HepG2 (cell line): ENCODE data around the gene MYL9. TPM values are rescaled to one million over a fixed set of nuclear protein-coding genes. Genes with fewer than 3 reads are reported as not detected.

Experiments used
- BATF2 ChIP-seq: sonication (generic); formaldehyde crosslinking; IDR thresholded peaks from 2 replicates; pipeline ENCODE4 v1.8.0; 2022; ENCODE audit warnings: mild to moderate bottlenecking, missing genetic modification reagents, moderate library complexity
- FOXK2 ChIP-seq: fragments of 450-650 bp; IDR thresholded peaks from 2 replicates; pipeline ENCODE4 v1.6.1; 2016
- GLMP ChIP-seq: sonication (generic); formaldehyde crosslinking; IDR thresholded peaks from 2 replicates; pipeline ENCODE4 v1.9.0; 2021; ENCODE audit warnings: missing genetic modification reagents, mild to moderate bottlenecking, borderline replicate concordance
- IKZF4 ChIP-seq: sonication (generic); formaldehyde crosslinking; IDR thresholded peaks from 2 replicates; pipeline ENCODE4 v1.5.1; 2020; ENCODE audit warnings: borderline replicate concordance, mild to moderate bottlenecking, low read depth, missing genetic modification reagents; ENCODE audit errors: not compliant biosample characterization
- MTF1 ChIP-seq: sonication (generic); formaldehyde crosslinking; IDR thresholded peaks from 2 replicates; pipeline ENCODE4 v1.5.0; 2020; ENCODE audit warnings: missing genetic modification reagents
- MXD3 ChIP-seq: IDR thresholded peaks from 2 replicates; pipeline ENCODE4 v1.6.1; 2016; ENCODE audit warnings: mild to moderate bottlenecking, missing biosample characterization, missing genetic modification reagents
- NR2F1 ChIP-seq, 2 experiments: fragments of 450-650 bp in 1 of 2; formaldehyde crosslinking in 1 of 2; IDR thresholded peaks; 2 replicates each; pipeline versions ENCODE4 v1.5.0 to v1.6.1; 2016 to 2020; ENCODE audit warnings: mild to moderate bottlenecking in 1 of 2, missing compliant biosample characterization in 1 of 2, missing genetic modification reagents in 1 of 2, moderate library complexity in 1 of 2
- PAWR ChIP-seq: sonication (generic); formaldehyde crosslinking; IDR thresholded peaks from 2 replicates; pipeline ENCODE4 v1.4.0; 2020; ENCODE audit warnings: missing genetic modification reagents, mild to moderate bottlenecking, borderline replicate concordance
- RNF219 ChIP-seq: sonication (generic); formaldehyde crosslinking; IDR thresholded peaks from 2 replicates; pipeline ENCODE4 v1.5.0; 2020; ENCODE audit warnings: mild to moderate bottlenecking, missing genetic modification reagents
- SNAI1 ChIP-seq: sonication (generic); formaldehyde crosslinking; IDR thresholded peaks from 2 replicates; pipeline ENCODE4 v1.5.0; 2020; ENCODE audit warnings: mild to moderate bottlenecking, missing genetic modification reagents, borderline replicate concordance
- SP1 ChIP-seq, 2 experiments: fragments of 450-650 bp in 1 of 2; sonication (generic) in 1 of 2; formaldehyde crosslinking in 1 of 2; IDR thresholded peaks; 2 replicates each; pipeline versions ENCODE4 v1.4.0 to v1.6.1; 2016 to 2020; ENCODE audit warnings: missing genetic modification reagents in 1 of 2
- SRSF4 ChIP-seq: fragments of 200-400 bp; formaldehyde crosslinking; IDR thresholded peaks from one replicate; pipeline ENCODE4 v1.6.1; 2018; ENCODE audit warnings: mild to moderate bottlenecking, low read depth, low read length, moderate library complexity; ENCODE audit not compliant: poor library complexity, severe bottlenecking
- TRIM22 ChIP-seq: fragments of 450-650 bp; IDR thresholded peaks from 2 replicates; pipeline ENCODE4 v1.6.1; 2017
- ZNF10 ChIP-seq: sonication (generic); formaldehyde crosslinking; IDR thresholded peaks from 2 replicates; pipeline ENCODE4 v1.4.0; 2020; ENCODE audit warnings: mild to moderate bottlenecking, low read depth, missing genetic modification reagents, borderline replicate concordance
- ZNF20 ChIP-seq: sonication (generic); formaldehyde crosslinking; IDR thresholded peaks from 2 replicates; pipeline ENCODE4 v1.4.0; 2020; ENCODE audit warnings: mild to moderate bottlenecking, moderate library complexity, missing genetic modification reagents
- ZNF343 ChIP-seq: sonication (generic); formaldehyde crosslinking; IDR thresholded peaks from 2 replicates; pipeline ENCODE4 v1.4.0; 2020; ENCODE audit warnings: mild to moderate bottlenecking, missing genetic modification reagents
- ZNF430 ChIP-seq: sonication (generic); formaldehyde crosslinking; IDR thresholded peaks from 2 replicates; pipeline ENCODE4 v1.9.0; 2021; ENCODE audit warnings: mild to moderate bottlenecking, missing genetic modification reagents
- ZNF572 ChIP-seq: sonication (generic); formaldehyde crosslinking; IDR thresholded peaks from 2 replicates; pipeline ENCODE4 v1.5.1; 2020; ENCODE audit warnings: mild to moderate bottlenecking, missing genetic modification reagents
- ZNF580 ChIP-seq: IDR thresholded peaks from 2 replicates; pipeline ENCODE4 v1.6.1; 2016; ENCODE audit warnings: low read depth, borderline replicate concordance
- ZNF766 ChIP-seq: sonication (generic); formaldehyde crosslinking; IDR thresholded peaks from 2 replicates; pipeline ENCODE4 v1.5.0; 2020; ENCODE audit warnings: missing genetic modification reagents, borderline replicate concordance
- ZNF839 ChIP-seq: sonication (generic); formaldehyde crosslinking; IDR thresholded peaks from 2 replicates; pipeline ENCODE4 v1.4.0; 2020; ENCODE audit warnings: missing genetic modification reagents, mild to moderate bottlenecking, borderline replicate concordance
- polyA plus RNA-seq, 8 experiments: library from polyadenylated mRNA; depleted of rRNA in 3 of 8; stranded (reverse) in 7 of 8; unstranded in 1 of 8; fragments of >200 nt; fragmentation: Illumina TruSeq in 4 of 8; extraction: Trizol in 4 of 8; gene quantifications; 2 replicates each; pipeline versions ENCODE4 v1.2.1 to v1.2.3, GENCODE V29; 2011 to 2016; ENCODE audit warnings: low read depth in 4 of 8, missing spikeins in 1 of 8, mixed read lengths in 1 of 8; ENCODE audit not compliant: insufficient read depth in 1 of 8
- total RNA-seq, 5 experiments: library from RNA; depleted of rRNA; stranded (reverse); fragments of >200 nt; fragmentation: Illumina TruSeq; extraction: Trizol; gene quantifications; 2 replicates each; pipeline ENCODE4 v1.2.3, GENCODE V29; 2016; ENCODE audit warnings: low read depth in 1 of 5

The MYL9 gene
- total and polyA plus RNA-seq, 2 of the 13 experiments (the other 11 are each of a cell fraction or from before 2014, with no cell fraction given), result 0.87 to 2.2 TPM

- TF ChIP-seq MXD3 (no peak), ZNF20 (no peak), ZNF580 (CRISPR knock-in tag) (no peak), SRSF4 (no peak), ZNF766 (CRISPR knock-in tag) (no peak), ZNF10 (CRISPR knock-in tag) (no peak), ZNF343 (CRISPR knock-in tag) (no peak), RNF219 (CRISPR knock-in tag) (no peak), FOXK2 (no peak), ZNF839 (CRISPR knock-in tag) (no peak), GLMP (no peak), BATF2 (no peak), IKZF4 (CRISPR knock-in tag) (no peak), TRIM22 (no peak), SNAI1 (CRISPR knock-in tag) (no peak), ZNF572 (no peak), NR2F1 (CRISPR knock-in tag; IDR thresholded peaks at IDR 0.05) (no peak), SP1 (IDR thresholded peaks at IDR 0.05) (no peak), SP1 (CRISPR knock-in tag; IDR thresholded peaks at IDR 0.05) (no peak), PAWR (CRISPR knock-in tag) (no peak), ZNF430 (CRISPR knock-in tag) (no peak), MTF1 (CRISPR knock-in tag) (no peak)
Measured at GRCh38 chr20:36542516-36543183, 1.3 kb downstream of the MYL9 start (continued).
